Endothelial cell of umbilical vein (primary cell): ENCODE measurements around the gene KIAA1614. TPM values are rescaled to one million over a fixed set of nuclear protein-coding genes. Genes with fewer than 3 reads are reported as not detected.

Source experiments
- BruUV-seq: library from RNA; stranded (reverse); fragments of 400-500 nt; replicated peaks from 2 replicates; lab custom pipeline; 2021; lab: Mats Ljungman, UMichigan
- CTCF ChIA-PET: fragments of 300-600, 350-600 bp; sonication (Branson Sonifier 250); formaldehyde crosslinking; loops from one replicate; lab custom pipeline; 2021; ENCODE audit warnings: antibody characterized with exemption, inconsistent platforms; lab: Charles Lee
- POLR2A ChIA-PET: fragments of 300-600, 350-600 bp; sonication (Branson Sonifier 250); formaldehyde crosslinking; loops from one replicate; lab custom pipeline; 2021; ENCODE audit warnings: antibody characterized with exemption, inconsistent platforms; lab: Charles Lee
- DNase-seq: peaks from one replicate; pipeline ENCODE4 v3.0.0-alpha.2; 2011; ENCODE audit warnings: low read depth, low spot score
- FAIRE-seq: peaks from 2 replicates; lab custom pipeline; 2011; peaks lifted over from hg19 to GRCh38; lab: Jason Lieb, UNC
- H2AFZ ChIP-seq: 2 replicates; pipeline ENCODE4 v1.6.0; 2012; ENCODE audit warnings: low read depth, low read length, control low read depth, inconsistent platforms
- H3K27ac ChIP-seq: 2 replicates; pipeline ENCODE4 v1.5.1; 2011; ENCODE audit warnings: low read depth, mild to moderate bottlenecking, control low read depth, low read length, moderate library complexity; ENCODE audit not compliant: insufficient read depth
- H3K27me3 ChIP-seq, 2 experiments: 2 replicates each; pipeline versions ENCODE4 v1.6.0 to v1.6.1; 2011; ENCODE audit warnings: low read length in 2 of 2, mixed read lengths in 1 of 2; ENCODE audit not compliant: control insufficient read depth in 2 of 2, insufficient read depth in 2 of 2
- H3K36me3 ChIP-seq, 2 experiments: 2 replicates in 1 of 2; 3 replicates in 1 of 2; pipeline ENCODE4 v1.5.1; 2011; ENCODE audit warnings: low read length in 2 of 2, mild to moderate bottlenecking in 1 of 2, moderate library complexity in 1 of 2; ENCODE audit not compliant: control insufficient read depth in 2 of 2, insufficient read depth in 2 of 2; ENCODE audit errors: extremely low read depth in 1 of 2
- H3K4me1 ChIP-seq: 3 replicates; pipeline ENCODE4 v1.5.1; 2011; ENCODE audit warnings: mild to moderate bottlenecking, low read length; ENCODE audit not compliant: control insufficient read depth, insufficient read depth; ENCODE audit errors: extremely low read depth
- H3K4me2 ChIP-seq: 2 replicates; pipeline ENCODE4 v1.6.1; 2011; ENCODE audit warnings: low read length, control low read depth, mixed read lengths; ENCODE audit not compliant: insufficient read depth
- H3K4me3 ChIP-seq, 3 experiments: fragments of 200-600 bp in 1 of 3; sonication (generic), shearing (Covaris generic) in 1 of 3; replicated peaks in 1 of 3; 2 replicates each; pipeline ENCODE4 v1.5.1; 2011 to 2016; ENCODE audit warnings: control low read depth in 3 of 3, low read length in 3 of 3, mild to moderate bottlenecking in 2 of 3, inconsistent platforms in 1 of 3, low read depth in 1 of 3, moderate library complexity in 1 of 3; ENCODE audit not compliant: insufficient read depth in 1 of 3
- H3K79me2 ChIP-seq: 2 replicates; pipeline ENCODE4 v1.6.0; 2012; ENCODE audit warnings: low read length, inconsistent platforms; ENCODE audit not compliant: control insufficient read depth, insufficient read depth
- H3K9ac ChIP-seq: replicated peaks from 2 replicates; pipeline ENCODE3; 2011; ENCODE audit warnings: low read length, control low read depth; ENCODE audit not compliant: insufficient read depth; ENCODE audit errors: extremely low read depth
- H3K9me1 ChIP-seq: replicated peaks from 3 replicates; pipeline ENCODE4 v1.6.0; 2011; ENCODE audit warnings: mild to moderate bottlenecking, low read length; ENCODE audit not compliant: control insufficient read depth, insufficient read depth; ENCODE audit errors: extremely low read depth
- H3K9me3 ChIP-seq: replicated peaks from 2 replicates; pipeline ENCODE4 v1.5.1; 2012; ENCODE audit warnings: low read length, inconsistent platforms; ENCODE audit not compliant: control insufficient read depth, insufficient read depth
- H4K20me1 ChIP-seq: replicated peaks from 2 replicates; pipeline ENCODE3; 2011; ENCODE audit warnings: mild to moderate bottlenecking, low read length; ENCODE audit not compliant: control insufficient read depth, insufficient read depth; ENCODE audit errors: extremely low read depth
- EZH2 ChIP-seq: IDR thresholded peaks from 2 replicates; pipeline ENCODE4 v1.6.1; 2012; ENCODE audit warnings: borderline replicate concordance, low read depth, mild to moderate bottlenecking, moderate library complexity, low read length, inconsistent platforms; ENCODE audit not compliant: severe bottlenecking
- FOS ChIP-seq: IDR thresholded peaks from 2 replicates; pipeline ENCODE4 v1.6.1; 2011; ENCODE audit warnings: mild to moderate bottlenecking, low read length, moderate library complexity, borderline replicate concordance; ENCODE audit not compliant: insufficient read depth
- GATA2 ChIP-seq: IDR thresholded peaks from 2 replicates; pipeline ENCODE4 v1.7.0; 2011; ENCODE audit warnings: low read depth, mild to moderate bottlenecking, moderate library complexity, mixed read lengths, low read length; ENCODE audit not compliant: insufficient read length, insufficient read depth
- JUN ChIP-seq: IDR thresholded peaks from 2 replicates; pipeline ENCODE4 v1.6.1; 2011; ENCODE audit warnings: borderline replicate concordance, low read depth; ENCODE audit not compliant: insufficient read length, insufficient read depth
- MAX ChIP-seq: IDR thresholded peaks from 2 replicates; pipeline ENCODE4 v1.6.1; 2011; ENCODE audit not compliant: insufficient read depth, insufficient read length
- MYC ChIP-seq: IDR thresholded peaks from one replicate; pipeline ENCODE4 v1.6.1; 2011; ENCODE audit warnings: mild to moderate bottlenecking, low read depth, low read length
- POLR2A ChIP-seq: IDR thresholded peaks from 2 replicates; pipeline ENCODE4 v1.6.1; 2012; ENCODE audit warnings: low read depth, mild to moderate bottlenecking, control low read depth, low read length
- POLR2AphosphoS5 ChIP-seq: IDR thresholded peaks from 2 replicates; pipeline ENCODE4 v1.6.1; 2012; ENCODE audit warnings: low read depth, mild to moderate bottlenecking, control low read depth, low read length, moderate library complexity; ENCODE audit not compliant: insufficient read depth
- dilution Hi-C: fragments of 300-500 bp; cut with MboI; formaldehyde crosslinking; loops from one replicate; pipeline ENCODE4 v1.15.0; 2019; ENCODE audit warnings: low sequenced_read_pairs; ENCODE audit not compliant: extremely low pct_ligation_motif_present
- intact Hi-C: fragments of 100-400 bp; cut with micrococcal nuclease; formaldehyde crosslinking; loops from one replicate; pipeline ENCODE4 v1.10.0; 2022
- polyA plus RNA-seq, 4 experiments: library from polyadenylated mRNA; depleted of rRNA in 3 of 4; stranded (reverse) in 3 of 4; unstranded in 1 of 4; fragments of >200 nt; gene quantifications; 2 replicates each; pipeline versions ENCODE4 v1.2.1 to v1.2.3, GENCODE V29; 2011 to 2012; ENCODE audit warnings: missing spikeins in 1 of 4
- total RNA-seq: library from RNA; stranded (reverse); gene quantifications from 2 replicates; pipeline ENCODE4 v1.2.3, GENCODE V29; 2021
- TF ChIP-seq, protein P1 (sequence below), 2 donors: IDR thresholded peaks; 1 replicate in 1 of 2; 2 replicates in 1 of 2; pipeline ENCODE4 v1.5.1; 2011; ENCODE audit warnings: low read length in 2 of 2, mild to moderate bottlenecking in 2 of 2, moderate library complexity in 2 of 2, control low read depth in 1 of 2, inconsistent platforms in 1 of 2, low read depth in 1 of 2; ENCODE audit not compliant: insufficient read depth in 1 of 2; ENCODE audit errors: extremely low read depth in 1 of 2

Gene KIAA1614
- total and polyA plus RNA-seq, 2 donors (not counting 3 experiments of a cell fraction or from before 2014, with no cell fraction given), result 1.0 to 2.0 TPM

- no TSS peak for BruUV-seq
- no peaks in the 10 kb centered on the region for H3K9me1 ChIP-seq
- POLR2A ChIA-PET, result no interaction called here
- no peak overlapping the region for H3K27ac ChIP-seq
- H2AFZ ChIP-seq, result no peak overlapping the region
- peaks cover 2 to 17% of the 10 kb centered on the region in 2 experiments for H3K36me3 ChIP-seq
- dilution Hi-C loops (no loop called here), intact Hi-C loops (no loop called here)
- H4K20me1 ChIP-seq, result no peaks in the 10 kb centered on the region
- TF ChIP-seq GATA2, result no peak
- TF ChIP-seq, protein P1, sequence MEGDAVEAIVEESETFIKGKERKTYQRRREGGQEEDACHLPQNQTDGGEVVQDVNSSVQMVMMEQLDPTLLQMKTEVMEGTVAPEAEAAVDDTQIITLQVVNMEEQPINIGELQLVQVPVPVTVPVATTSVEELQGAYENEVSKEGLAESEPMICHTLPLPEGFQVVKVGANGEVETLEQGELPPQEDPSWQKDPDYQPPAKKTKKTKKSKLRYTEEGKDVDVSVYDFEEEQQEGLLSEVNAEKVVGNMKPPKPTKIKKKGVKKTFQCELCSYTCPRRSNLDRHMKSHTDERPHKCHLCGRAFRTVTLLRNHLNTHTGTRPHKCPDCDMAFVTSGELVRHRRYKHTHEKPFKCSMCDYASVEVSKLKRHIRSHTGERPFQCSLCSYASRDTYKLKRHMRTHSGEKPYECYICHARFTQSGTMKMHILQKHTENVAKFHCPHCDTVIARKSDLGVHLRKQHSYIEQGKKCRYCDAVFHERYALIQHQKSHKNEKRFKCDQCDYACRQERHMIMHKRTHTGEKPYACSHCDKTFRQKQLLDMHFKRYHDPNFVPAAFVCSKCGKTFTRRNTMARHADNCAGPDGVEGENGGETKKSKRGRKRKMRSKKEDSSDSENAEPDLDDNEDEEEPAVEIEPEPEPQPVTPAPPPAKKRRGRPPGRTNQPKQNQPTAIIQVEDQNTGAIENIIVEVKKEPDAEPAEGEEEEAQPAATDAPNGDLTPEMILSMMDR (IDR thresholded peaks at IDR 0.05; ENCODE audit: extremely low read depth in 1 of 2, insufficient read depth in 1 of 2, low read depth in 1 of 2, low read length in 2 of 2), result no peak
- no peak for TF ChIP-seq POLR2A
- TF ChIP-seq JUN, result no peak
- TF ChIP-seq POLR2AphosphoS5, result no peak
- no peak for TF ChIP-seq FOS
- TF ChIP-seq MAX, result no peak
- no peak for TF ChIP-seq MYC
- no peak for TF ChIP-seq EZH2
- FAIRE-seq (no peak), DNase-seq (no peak)
- no peaks in the 10 kb centered on the region for H3K79me2 ChIP-seq
- H3K4me2 ChIP-seq, result no peak overlapping the region
- no peaks in the 10 kb centered on the region for H3K27me3 ChIP-seq
- H3K4me1 ChIP-seq, result no peaks in the 10 kb centered on the region
- CTCF ChIA-PET, result no interaction called here
- H3K9me3 ChIP-seq, result no peaks in the 10 kb centered on the region
- H3K9ac ChIP-seq, result no peak overlapping the region
- H3K4me3 ChIP-seq, result no peak overlapping the region
These were observed 69.7 kb downstream of the KIAA1614 start for GRCh38 chr1:180982422-180982821.
